CD4-positive, alpha-beta T cell (primary cell): ENCODE results near the gene DNAH11. TPM values are rescaled to one million over a fixed set of nuclear protein-coding genes. Genes with fewer than 3 reads are reported as not detected.

ENCODE experiments used
- ATAC-seq: fragments of 200-7000 bp; cut with Tn5 transposase; one replicate; pipeline ENCODE4 v1.10.0; 2022; ENCODE audit warnings: mild to moderate bottlenecking; ENCODE audit not compliant: poor library complexity
- CTCF ChIA-PET: fragments of 350-600 bp; sonication (Branson Sonifier 250); formaldehyde crosslinking; loops from one replicate; lab custom pipeline; 2021; ENCODE audit warnings: antibody characterized with exemption, inconsistent platforms; lab: Charles Lee
- POLR2A ChIA-PET: fragments of 350-600 bp; sonication (Branson Sonifier 250); formaldehyde crosslinking; loops from one replicate; lab custom pipeline; 2021; ENCODE audit warnings: antibody characterized with exemption, inconsistent platforms; lab: Charles Lee
- DNase-seq, 14 experiments: peaks; one replicate each; pipeline ENCODE4 v3.0.0-alpha.2; 2013 to 2020; ENCODE audit warnings: mixed read lengths in 2 of 14
- H3K27ac ChIP-seq, 2 donors: one replicate each; pipeline versions ENCODE4 v1.5.1 to v1.7.0; 2013; ENCODE audit warnings: low read length in 2 of 2, low read depth in 1 of 2, mild to moderate bottlenecking in 1 of 2
- H3K27me3 ChIP-seq, 2 experiments: 1 replicate in 1 of 2; 2 replicates in 1 of 2; pipeline versions ENCODE4 v1.6.1 to v1.7.0; 2013; ENCODE audit warnings: low read length in 2 of 2, control low read depth in 1 of 2, mild to moderate bottlenecking in 1 of 2, moderate library complexity in 1 of 2; ENCODE audit not compliant: insufficient read depth in 2 of 2, control insufficient read depth in 1 of 2
- H3K36me3 ChIP-seq: one replicate; pipeline ENCODE4 v1.6.1; 2013; ENCODE audit warnings: low read length, control low read depth; ENCODE audit not compliant: insufficient read depth
- H3K4me1 ChIP-seq: one replicate; pipeline ENCODE4 v1.6.1; 2013; ENCODE audit warnings: low read length, control low read depth; ENCODE audit not compliant: insufficient read depth
- H3K4me3 ChIP-seq: one replicate; pipeline ENCODE4 v1.5.1; 2013; ENCODE audit warnings: mild to moderate bottlenecking, low read length, moderate library complexity
- H3K9me3 ChIP-seq, 2 experiments: 1 replicate in 1 of 2; 2 replicates in 1 of 2; pipeline versions ENCODE4 v1.6.1 to v1.7.0; 2013; ENCODE audit warnings: low read length in 2 of 2, mild to moderate bottlenecking in 2 of 2, control low read depth in 1 of 2, moderate library complexity in 1 of 2; ENCODE audit not compliant: control insufficient read depth in 1 of 2, insufficient read depth in 1 of 2
- H3K27ac Mint-ChIP-seq: one replicate; pipeline ENCODE4 v1.8.0; 2020; ENCODE audit warnings: mixed read lengths
- H3K27me3 Mint-ChIP-seq: one replicate; pipeline ENCODE4 v1.8.0; 2021; ENCODE audit warnings: mixed read lengths
- H3K36me3 Mint-ChIP-seq: one replicate; pipeline ENCODE4 v1.8.0; 2021; ENCODE audit warnings: low read depth, mixed read lengths
- H3K4me1 Mint-ChIP-seq: one replicate; pipeline ENCODE4 v1.8.0; 2021; ENCODE audit warnings: low read depth, mixed read lengths
- H3K4me3 Mint-ChIP-seq: one replicate; pipeline ENCODE4 v1.8.0; 2020; ENCODE audit warnings: mild to moderate bottlenecking, mixed read lengths
- H3K9me3 Mint-ChIP-seq: one replicate; pipeline ENCODE4 v1.8.0; 2020; ENCODE audit warnings: mixed read lengths
- intact Hi-C, 2 experiments: fragments of 100-400 bp; cut with DNase I in 1 of 2; cut with micrococcal nuclease in 1 of 2; formaldehyde crosslinking; loops; one replicate each; pipeline versions ENCODE4 v1.15.1 to v1.9.0; 2023 to 2025; cut with DNase I, micrococcal nuclease
- polyA plus RNA-seq, 2 donors: library from polyadenylated mRNA; unstranded; fragments of 120-200 nt; gene quantifications; one replicate each; pipeline ENCODE4 v1.2.1, GENCODE V29; 2013
- total RNA-seq, 174 experiments: library from RNA in 2 of 174; stranded (reverse) in 2 of 174; gene quantifications; one replicate each; pipeline ENCODE4 v1.2.3 and lab custom pipeline; 2021 to 2026
- TF ChIP-seq, protein P1 (sequence below): fragments of 200-600 bp; IDR thresholded peaks from one replicate; pipeline ENCODE4 v1.8.0; 2022; ENCODE audit warnings: antibody characterized with exemption, mild to moderate bottlenecking

The DNAH11 gene
- under 1 TPM in 1 of 2 experiments, not detected in 1; 0.11 TPM for total RNA-seq
- polyA plus RNA-seq (2013, experiment 1 of 2), result 0.25 TPM
- 0.49 TPM for polyA plus RNA-seq (2013, experiment 2 of 2)
- 0 to 2.6 (median 0.31) reads per million in 172 experiments for total RNA-seq (lab: John Stamatoyannopoulos, UW)

- CTCF ChIA-PET, result no interaction called here
- H3K27me3 Mint-ChIP-seq, result peaks cover 77% of the 10 kb centered on the region
- Histone ChIP-seq H3K27ac (no peak within 1 kb of the TSS), H3K4me1 (peaks cover 14% of the 10 kb centered on the region), H3K36me3 (no peaks in the 10 kb centered on the region), H3K27me3 (peaks cover 30 to 52% of the 10 kb centered on the region in 2 experiments), H3K9me3 (peaks cover 0 to 10% of the 10 kb centered on the region in 2 experiments), H3K4me3 (peak within 1 kb of the TSS; percentile 36)
- no peak for ATAC-seq
- intact Hi-C loops, result no loop called here
- peak in 2 of 14 experiments; percentile 8 to 9 for DNase-seq
- peaks cover 11% of the 10 kb centered on the region for H3K4me1 Mint-ChIP-seq
- peak within 1 kb of the TSS; percentile 70 for H3K4me3 Mint-ChIP-seq
- no peak within 1 kb of the TSS for H3K27ac Mint-ChIP-seq
- TF ChIP-seq, protein P1, sequence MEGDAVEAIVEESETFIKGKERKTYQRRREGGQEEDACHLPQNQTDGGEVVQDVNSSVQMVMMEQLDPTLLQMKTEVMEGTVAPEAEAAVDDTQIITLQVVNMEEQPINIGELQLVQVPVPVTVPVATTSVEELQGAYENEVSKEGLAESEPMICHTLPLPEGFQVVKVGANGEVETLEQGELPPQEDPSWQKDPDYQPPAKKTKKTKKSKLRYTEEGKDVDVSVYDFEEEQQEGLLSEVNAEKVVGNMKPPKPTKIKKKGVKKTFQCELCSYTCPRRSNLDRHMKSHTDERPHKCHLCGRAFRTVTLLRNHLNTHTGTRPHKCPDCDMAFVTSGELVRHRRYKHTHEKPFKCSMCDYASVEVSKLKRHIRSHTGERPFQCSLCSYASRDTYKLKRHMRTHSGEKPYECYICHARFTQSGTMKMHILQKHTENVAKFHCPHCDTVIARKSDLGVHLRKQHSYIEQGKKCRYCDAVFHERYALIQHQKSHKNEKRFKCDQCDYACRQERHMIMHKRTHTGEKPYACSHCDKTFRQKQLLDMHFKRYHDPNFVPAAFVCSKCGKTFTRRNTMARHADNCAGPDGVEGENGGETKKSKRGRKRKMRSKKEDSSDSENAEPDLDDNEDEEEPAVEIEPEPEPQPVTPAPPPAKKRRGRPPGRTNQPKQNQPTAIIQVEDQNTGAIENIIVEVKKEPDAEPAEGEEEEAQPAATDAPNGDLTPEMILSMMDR, result no peak
- no peaks in the 10 kb centered on the region for H3K9me3 Mint-ChIP-seq
- POLR2A ChIA-PET, result no interaction called here
- H3K36me3 Mint-ChIP-seq, result no peaks in the 10 kb centered on the region
Observed at GRCh38 chr7:21542891-21543527, at the start of gene DNAH11. DNAH11 (plus strand) TSS chr7:21543039; CDS start chr7:21543246, 207 bp downstream.

DNA sequence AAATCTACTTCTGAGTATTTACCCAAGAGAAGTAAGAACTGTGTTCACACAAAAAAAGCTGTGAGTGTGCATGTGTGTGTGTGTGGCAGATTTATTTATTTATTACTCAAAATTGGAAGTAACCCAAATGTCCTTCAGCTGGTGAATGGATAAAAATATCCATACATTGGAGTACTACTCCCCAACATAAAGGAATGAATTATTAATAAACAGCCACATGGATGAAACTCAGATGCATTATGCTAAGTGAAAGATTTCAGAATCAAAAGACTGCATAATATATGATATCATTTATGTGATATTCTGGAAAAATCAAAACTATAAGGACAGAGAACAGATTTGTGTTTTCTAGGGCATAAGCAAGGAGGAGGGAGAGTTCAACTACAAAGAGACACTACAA lies 47.1 kb upstream of the DNAH11 start:
- Mint-ChIP-seq H3K27me3 (no peaks in the 10 kb centered on the region), H3K9me3 (peaks cover 2% of the 10 kb centered on the region), H3K27ac (no peak overlapping the region), H3K4me1 (no peaks in the 10 kb centered on the region), H3K4me3 (no peak overlapping the region), H3K36me3 (peaks cover 96% of the 10 kb centered on the region)
- Histone ChIP-seq H3K4me3 (no peak overlapping the region), H3K9me3 (peaks cover 6 to 21% of the 10 kb centered on the region in 2 experiments), H3K27me3 (no peaks in the 10 kb centered on the region), H3K27ac (no peak overlapping the region), H3K4me1 (no peaks in the 10 kb centered on the region), H3K36me3 (peaks cover 14% of the 10 kb centered on the region)
- TF ChIP-seq, protein P1, result no peak
- no peak for DNase-seq
- ChIA-PET POLR2A (no interaction called here), CTCF (no interaction called here)
- intact Hi-C loops, result no loop called here
- ATAC-seq, result no peak

DNA sequence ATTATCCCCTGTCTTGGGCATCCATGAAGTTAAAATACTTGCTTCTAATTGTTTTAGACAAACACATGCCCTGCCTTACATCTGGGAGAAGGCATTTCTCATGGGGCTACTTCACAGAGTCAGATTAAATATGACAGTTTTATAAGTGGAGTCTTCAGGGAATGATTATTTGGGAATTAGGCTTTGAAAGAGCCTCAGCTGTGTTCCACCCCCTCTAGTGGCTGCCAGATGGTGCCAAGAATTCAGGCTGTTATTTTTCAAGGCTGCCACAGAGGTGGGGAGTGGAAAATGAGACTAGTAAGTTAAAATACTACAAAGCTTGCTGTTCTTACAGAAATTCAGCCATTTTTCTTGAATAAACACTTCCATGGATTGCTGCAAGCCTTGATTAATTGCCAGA lies 45.8 kb upstream of the DNAH11 start:
- peaks cover 3% of the 10 kb centered on the region for H3K9me3 Mint-ChIP-seq
- no peak for ATAC-seq
- intact Hi-C loops, result no loop called here
- H3K4me1 Mint-ChIP-seq, result no peaks in the 10 kb centered on the region
- H3K4me3 ChIP-seq, result no peak overlapping the region
- H3K27ac ChIP-seq, result no peak overlapping the region
- TF ChIP-seq, protein P1, result no peak
- peaks cover 14% of the 10 kb centered on the region for H3K36me3 ChIP-seq
- H3K36me3 Mint-ChIP-seq, result peaks cover 96% of the 10 kb centered on the region
- H3K27ac Mint-ChIP-seq, result no peak overlapping the region
- H3K27me3 ChIP-seq, result no peaks in the 10 kb centered on the region
- POLR2A ChIA-PET, result no interaction called here
- H3K4me3 Mint-ChIP-seq, result no peak overlapping the region
- H3K4me1 ChIP-seq, result no peaks in the 10 kb centered on the region
- H3K9me3 ChIP-seq, result peaks cover 6 to 21% of the 10 kb centered on the region in 2 experiments
- no peak for DNase-seq
- CTCF ChIA-PET, result no interaction called here
- no peaks in the 10 kb centered on the region for H3K27me3 Mint-ChIP-seq
